GM03348 (cell line): ENCODE measurements around the gene RHOJ.
"Not testable (repeated sequence)": the region's sequence is repeated elsewhere in the genome, so short reads cannot be mapped to it uniquely, and the experiment has no call there.

Source experiments
- DNase-seq: peaks from one replicate; pipeline ENCODE4 v3.0.0; 2012; ENCODE audit warnings: low spot score

Gene RHOJ

GRCh38 chr14:63268771-63269170 is 64.5 kb downstream of the RHOJ start:
- no peak for DNase-seq

- no peak for DNase-seq
Observed at GRCh38 chr14:63269561-63270225, 65.5 kb downstream of the RHOJ start.

GRCh38 chr14:63273129-63273528 is 68.9 kb downstream of the RHOJ start:
- peak; percentile 10 for DNase-seq

- peak; percentile 66 for DNase-seq
Observed at GRCh38 chr14:63273717-63274655, 69.7 kb downstream of the RHOJ start.

GRCh38 chr14:63275611-63276010 is 71.4 kb downstream of the RHOJ start:
- DNase-seq = no peak

GRCh38 chr14:63276016-63276415 is 71.8 kb downstream of the RHOJ start:
- no peak for DNase-seq

- DNase-seq = peak; percentile 78
Observed at GRCh38 chr14:63276492-63277342, 72.5 kb downstream of the RHOJ start.

- no peak for DNase-seq
Observed at GRCh38 chr14:63277591-63278183, 73.4 kb downstream of the RHOJ start.

GRCh38 chr14:63279933-63280332 is 75.7 kb downstream of the RHOJ start:
- DNase-seq = not testable (repeated sequence)

- no peak for DNase-seq
Observed at GRCh38 chr14:63282997-63283883, 79.0 kb downstream of the RHOJ start.

GRCh38 chr14:63283884-63284248 is 79.6 kb downstream of the RHOJ start:
- DNase-seq = no peak

GRCh38 chr14:63286071-63286470 is 81.8 kb downstream of the RHOJ start:
- DNase-seq = no peak

GRCh38 chr14:63287666-63288483 is 83.6 kb downstream of the RHOJ start:
- DNase-seq = peak; percentile 63

GRCh38 chr14:63288853-63289252 is 84.6 kb downstream of the RHOJ start:
- DNase-seq = no peak

- peak; percentile 63 for DNase-seq
Observed at GRCh38 chr14:63290741-63291430, 86.6 kb downstream of the RHOJ start.

GRCh38 chr14:63292805-63293204 is 88.6 kb downstream of the RHOJ start:
- no peak for DNase-seq

- no peak for DNase-seq
Observed at GRCh38 chr14:63295231-63295685, 91.0 kb downstream of the RHOJ start.

GRCh38 chr14:63296060-63296563 is 91.9 kb downstream of the RHOJ start:
- DNase-seq = no peak
